ENCODE measurements around the gene TLR7.
A peak's percentile ranks its signal among the peaks of the same experiment; 100 is the strongest.

Gene TLR7

DNA sequence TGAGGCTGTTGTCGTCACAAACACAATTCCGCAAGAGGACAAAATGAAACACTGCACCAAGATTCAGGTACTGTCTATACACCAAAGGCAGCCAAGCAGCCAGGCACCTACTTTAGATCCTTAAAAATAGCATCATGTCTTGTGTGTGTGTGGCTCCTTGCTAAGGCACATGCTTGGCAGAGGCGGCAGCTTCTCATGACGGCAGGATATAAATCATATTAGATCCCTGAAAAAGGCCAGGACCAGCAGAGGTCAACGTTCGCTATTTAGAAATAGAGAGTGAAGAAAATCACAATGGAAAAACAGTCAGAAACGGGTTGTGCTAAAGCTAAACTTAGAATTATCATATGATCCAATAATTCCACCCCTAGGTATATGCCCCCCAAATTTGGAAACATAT is 46.1 kb upstream of the TLR7 start:
- no peak for DNase-seq (ENCODE audit: low read depth in 1 of 2, low spot score in 1 of 2)
- no peak overlapping the region for H3K4me3 ChIP-seq (replicated peaks; ENCODE audit: insufficient read depth, low read length)
- no peak overlapping the region for H3K27ac ChIP-seq (replicated peaks)
- TF ChIP-seq GABPA (IDR thresholded peaks at IDR 0.05; ENCODE audit: low read depth) = no peak
- TF ChIP-seq, protein P1, sequence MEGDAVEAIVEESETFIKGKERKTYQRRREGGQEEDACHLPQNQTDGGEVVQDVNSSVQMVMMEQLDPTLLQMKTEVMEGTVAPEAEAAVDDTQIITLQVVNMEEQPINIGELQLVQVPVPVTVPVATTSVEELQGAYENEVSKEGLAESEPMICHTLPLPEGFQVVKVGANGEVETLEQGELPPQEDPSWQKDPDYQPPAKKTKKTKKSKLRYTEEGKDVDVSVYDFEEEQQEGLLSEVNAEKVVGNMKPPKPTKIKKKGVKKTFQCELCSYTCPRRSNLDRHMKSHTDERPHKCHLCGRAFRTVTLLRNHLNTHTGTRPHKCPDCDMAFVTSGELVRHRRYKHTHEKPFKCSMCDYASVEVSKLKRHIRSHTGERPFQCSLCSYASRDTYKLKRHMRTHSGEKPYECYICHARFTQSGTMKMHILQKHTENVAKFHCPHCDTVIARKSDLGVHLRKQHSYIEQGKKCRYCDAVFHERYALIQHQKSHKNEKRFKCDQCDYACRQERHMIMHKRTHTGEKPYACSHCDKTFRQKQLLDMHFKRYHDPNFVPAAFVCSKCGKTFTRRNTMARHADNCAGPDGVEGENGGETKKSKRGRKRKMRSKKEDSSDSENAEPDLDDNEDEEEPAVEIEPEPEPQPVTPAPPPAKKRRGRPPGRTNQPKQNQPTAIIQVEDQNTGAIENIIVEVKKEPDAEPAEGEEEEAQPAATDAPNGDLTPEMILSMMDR (IDR thresholded peaks at IDR 0.05; ENCODE audit: insufficient read depth, low read length) = no peak
- H3K27me3 ChIP-seq (ENCODE audit: insufficient read depth, poor library complexity, severe bottlenecking) = no peaks in the 10 kb centered on the region

DNA sequence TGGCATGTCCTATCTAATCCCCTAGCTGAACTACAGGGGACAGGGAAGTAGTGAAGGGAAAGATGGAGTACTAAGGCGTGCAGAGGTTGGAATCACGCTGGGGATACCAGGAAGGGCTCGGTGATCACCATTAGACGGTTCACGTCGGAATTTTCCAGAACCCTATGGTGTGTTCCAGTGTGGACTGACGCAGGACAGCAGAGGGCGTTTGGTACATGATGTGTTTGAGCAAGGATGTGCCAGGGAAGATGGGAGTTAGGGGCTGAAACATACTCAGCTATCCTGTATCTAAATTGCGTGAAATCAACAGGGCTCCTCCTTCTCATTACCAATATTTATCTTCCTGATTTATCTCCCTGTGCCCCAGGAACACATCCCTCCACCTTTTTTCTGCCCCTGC is 41.9 kb upstream of the TLR7 start:
- no peak for DNase-seq (ENCODE audit: low read depth in 1 of 2, low spot score in 1 of 2)
- Histone ChIP-seq H3K4me3 (replicated peaks; ENCODE audit: insufficient read depth, low read length) (no peak overlapping the region), H3K27ac (replicated peaks) (no peak overlapping the region), H3K27me3 (ENCODE audit: insufficient read depth, poor library complexity, severe bottlenecking) (peaks cover 3% of the 10 kb centered on the region)
- TF ChIP-seq SPI1 (IDR thresholded peaks at IDR 0.05; ENCODE audit: borderline replicate concordance, low read depth) (no peak), POLR2AphosphoS5 (IDR thresholded peaks at IDR 0.05; ENCODE audit: low read depth) (peak; percentile 24; the same call in 1 of the 2 replicates)
- TF ChIP-seq, protein P2, sequence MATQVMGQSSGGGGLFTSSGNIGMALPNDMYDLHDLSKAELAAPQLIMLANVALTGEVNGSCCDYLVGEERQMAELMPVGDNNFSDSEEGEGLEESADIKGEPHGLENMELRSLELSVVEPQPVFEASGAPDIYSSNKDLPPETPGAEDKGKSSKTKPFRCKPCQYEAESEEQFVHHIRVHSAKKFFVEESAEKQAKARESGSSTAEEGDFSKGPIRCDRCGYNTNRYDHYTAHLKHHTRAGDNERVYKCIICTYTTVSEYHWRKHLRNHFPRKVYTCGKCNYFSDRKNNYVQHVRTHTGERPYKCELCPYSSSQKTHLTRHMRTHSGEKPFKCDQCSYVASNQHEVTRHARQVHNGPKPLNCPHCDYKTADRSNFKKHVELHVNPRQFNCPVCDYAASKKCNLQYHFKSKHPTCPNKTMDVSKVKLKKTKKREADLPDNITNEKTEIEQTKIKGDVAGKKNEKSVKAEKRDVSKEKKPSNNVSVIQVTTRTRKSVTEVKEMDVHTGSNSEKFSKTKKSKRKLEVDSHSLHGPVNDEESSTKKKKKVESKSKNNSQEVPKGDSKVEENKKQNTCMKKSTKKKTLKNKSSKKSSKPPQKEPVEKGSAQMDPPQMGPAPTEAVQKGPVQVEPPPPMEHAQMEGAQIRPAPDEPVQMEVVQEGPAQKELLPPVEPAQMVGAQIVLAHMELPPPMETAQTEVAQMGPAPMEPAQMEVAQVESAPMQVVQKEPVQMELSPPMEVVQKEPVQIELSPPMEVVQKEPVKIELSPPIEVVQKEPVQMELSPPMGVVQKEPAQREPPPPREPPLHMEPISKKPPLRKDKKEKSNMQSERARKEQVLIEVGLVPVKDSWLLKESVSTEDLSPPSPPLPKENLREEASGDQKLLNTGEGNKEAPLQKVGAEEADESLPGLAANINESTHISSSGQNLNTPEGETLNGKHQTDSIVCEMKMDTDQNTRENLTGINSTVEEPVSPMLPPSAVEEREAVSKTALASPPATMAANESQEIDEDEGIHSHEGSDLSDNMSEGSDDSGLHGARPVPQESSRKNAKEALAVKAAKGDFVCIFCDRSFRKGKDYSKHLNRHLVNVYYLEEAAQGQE (IDR thresholded peaks at IDR 0.05; ENCODE audit: insufficient replicate concordance, low read depth) = no peak

DNA sequence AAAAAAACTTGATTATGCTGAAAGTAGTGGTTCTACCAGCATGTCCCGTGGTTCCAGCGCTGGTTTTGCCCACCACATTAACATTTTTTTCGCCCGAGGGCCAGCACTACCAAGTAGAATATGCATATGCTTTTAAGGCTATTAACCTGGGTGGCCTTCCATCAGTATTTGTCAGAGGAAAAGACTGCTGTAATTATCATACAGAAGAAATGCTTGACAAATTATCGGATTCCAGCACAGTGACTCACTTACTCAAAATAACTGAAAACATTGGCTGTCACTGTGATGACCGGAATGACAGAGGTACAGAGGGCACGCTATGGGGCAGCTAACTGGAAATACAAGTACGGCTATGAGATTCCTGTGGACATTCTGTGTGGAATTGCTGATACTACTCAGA is 41.1 kb upstream of the TLR7 start:
- H3K27ac ChIP-seq (replicated peaks) = no peak overlapping the region
- TF ChIP-seq SPI1 (IDR thresholded peaks at IDR 0.05; ENCODE audit: borderline replicate concordance, low read depth) (no peak), POLR2AphosphoS5 (IDR thresholded peaks at IDR 0.05; ENCODE audit: low read depth) (no peak), GABPA (IDR thresholded peaks at IDR 0.05; ENCODE audit: low read depth) (no peak)
- TF ChIP-seq, protein P2 (IDR thresholded peaks at IDR 0.05; ENCODE audit: insufficient replicate concordance, low read depth) = no peak
- TF ChIP-seq, protein P1 (IDR thresholded peaks at IDR 0.05; ENCODE audit: insufficient read depth, low read length) = no peak
- H3K27me3 ChIP-seq (ENCODE audit: insufficient read depth, poor library complexity, severe bottlenecking) = peaks cover 3% of the 10 kb centered on the region
- no peak for DNase-seq (ENCODE audit: low read depth in 1 of 2, low spot score in 1 of 2)
- H3K4me3 ChIP-seq (replicated peaks; ENCODE audit: insufficient read depth, low read length) = no peak overlapping the region

DNA sequence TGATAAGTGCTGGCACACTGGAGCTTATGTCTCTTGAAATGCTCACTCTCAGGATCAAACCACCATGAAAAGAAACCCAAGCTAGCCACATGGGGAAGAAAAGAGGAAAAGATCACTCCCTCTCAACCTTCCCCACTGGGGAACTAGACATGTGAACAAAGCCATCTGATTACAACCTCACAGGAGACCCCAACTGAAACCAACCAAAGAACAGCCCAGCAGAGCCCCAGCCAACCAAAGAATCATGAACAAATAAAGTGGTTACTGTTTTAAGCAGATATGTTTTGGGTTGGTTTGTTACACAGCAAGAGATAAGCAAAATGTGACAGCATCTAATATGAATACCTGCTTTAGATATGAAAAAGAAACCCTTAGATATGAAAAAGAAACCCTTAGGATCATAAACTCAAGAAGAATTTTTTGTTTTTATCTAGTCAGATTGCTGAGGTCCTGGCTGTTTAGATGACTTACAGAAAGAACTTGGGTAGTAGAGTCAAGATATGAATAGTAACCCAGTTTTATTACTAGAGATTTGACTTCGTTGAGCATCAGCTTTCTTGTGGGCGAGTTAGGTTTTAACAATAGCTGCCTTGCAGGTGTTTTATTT is 23.7 kb upstream of the TLR7 start:
- H3K27me3 ChIP-seq (ENCODE audit: insufficient read depth, poor library complexity, severe bottlenecking) = no peaks in the 10 kb centered on the region
- no peak overlapping the region for H3K4me3 ChIP-seq (replicated peaks; ENCODE audit: insufficient read depth, low read length)
- no peak for DNase-seq (ENCODE audit: low read depth in 1 of 2, low spot score in 1 of 2)
- no peak overlapping the region for H3K27ac ChIP-seq (replicated peaks)
- TF ChIP-seq POLR2AphosphoS5 (IDR thresholded peaks at IDR 0.05; ENCODE audit: low read depth) (no peak), SPI1 (IDR thresholded peaks at IDR 0.05; ENCODE audit: borderline replicate concordance, low read depth) (no peak)

DNA sequence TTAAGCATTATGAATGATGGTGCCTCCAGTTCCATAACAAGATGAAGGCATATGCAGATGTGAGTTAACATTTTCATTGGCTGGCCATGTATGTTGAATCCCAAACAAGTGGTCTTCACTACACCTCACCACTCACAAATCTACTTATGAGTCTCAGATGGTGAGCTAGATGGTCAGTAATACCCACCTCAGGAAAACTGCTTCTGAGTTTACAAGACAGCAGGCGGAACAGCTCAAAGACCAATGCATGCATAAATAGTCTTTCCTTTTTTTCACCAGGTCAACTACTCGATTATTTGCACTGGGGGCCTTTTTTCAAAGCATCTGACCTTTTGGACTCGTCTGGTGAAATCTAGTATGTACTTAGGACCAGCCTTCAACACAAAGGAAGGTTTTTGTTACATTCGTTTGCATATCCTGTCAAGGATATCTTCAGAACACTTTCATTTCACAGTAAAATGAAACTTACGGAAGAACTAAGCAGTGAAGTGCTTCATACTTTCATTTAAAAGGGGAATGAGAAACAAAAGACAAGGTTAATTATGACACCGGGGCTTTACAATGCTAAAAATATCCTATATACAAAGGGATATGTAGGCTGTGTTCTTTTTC is 23.1 kb upstream of the TLR7 start:
- Histone ChIP-seq H3K4me3 (replicated peaks; ENCODE audit: insufficient read depth, low read length) (no peak overlapping the region), H3K27ac (replicated peaks) (no peak overlapping the region), H3K27me3 (ENCODE audit: insufficient read depth, poor library complexity, severe bottlenecking) (no peaks in the 10 kb centered on the region)
- DNase-seq (ENCODE audit: low read depth in 1 of 2, low spot score in 1 of 2) = no peak
- TF ChIP-seq, protein P2 (IDR thresholded peaks at IDR 0.05; ENCODE audit: insufficient replicate concordance, low read depth) = no peak
- TF ChIP-seq GABPA (IDR thresholded peaks at IDR 0.05; ENCODE audit: low read depth) = no peak
- no peak for TF ChIP-seq SPI1 (IDR thresholded peaks at IDR 0.05; ENCODE audit: borderline replicate concordance, low read depth)
- TF ChIP-seq POLR2AphosphoS5 (IDR thresholded peaks at IDR 0.05; ENCODE audit: low read depth) = no peak
- TF ChIP-seq, protein P1 (IDR thresholded peaks at IDR 0.05; ENCODE audit: insufficient read depth, low read length) = no peak

Data from HL-60 (cell line).